ENCODE measurements around the gene DENND5B. TPM values are rescaled to one million over a fixed set of nuclear protein-coding genes. Genes with fewer than 3 reads are reported as not detected.
A peak's percentile ranks its signal among the peaks of the same experiment; 100 is the strongest.

DENND5B gene
- total and polyA plus RNA-seq, 7 donors, result 4.8 to 24.3 (median 13.6) TPM

- no peaks in the 10 kb centered on the region for H3K36me3 ChIP-seq (ENCODE audit: insufficient read depth in 1 of 2, low read depth in 1 of 2)
- H3K9me3 ChIP-seq, result no peaks in the 10 kb centered on the region
- no peak overlapping the region for H3K4me3 ChIP-seq
- 94 to 96% (median 94%) methylated on average over 6 of the region's 6 CpGs for WGBS, 3 donors
- no peaks in the 10 kb centered on the region for H3K27me3 ChIP-seq (ENCODE audit: insufficient read depth in 3 of 3, low read length in 2 of 3)
- ATAC-seq (peak in 1 of 4 donors; percentile 6), DNase-seq (no peak)
- H3K4me1 ChIP-seq, result peaks cover 7% of the 10 kb centered on the region
- peak overlapping the region; percentile 60 for H3K27ac ChIP-seq
- TF ChIP-seq CTCF (IDR thresholded peaks at IDR 0.05), result no peak
- intact Hi-C loops (cut with DNase I), result no loop called here
Measured at GRCh38 chr12:31631023-31631724, 40.2 kb upstream of the DENND5B start.

GRCh38 chr12:31629756-31630732 lies 39.1 kb upstream of the DENND5B start:
- WGBS, 3 donors, result 28 to 31% (median 30%) methylated on average over 16 of the region's 16 CpGs

GRCh38 chr12:31627456-31628054 lies 36.6 kb upstream of the DENND5B start:
- no peak overlapping the region for H3K4me3 ChIP-seq
- intact Hi-C loops (cut with DNase I), result loop anchor here in 1 of 2 donors (2.0 kb wide), 1 partner anchor 37 kb away; the partner anchor contains the start of gene DENND5B
- 59 to 68% (median 62%) methylated on average over 5 of the region's 5 CpGs for WGBS, 3 donors
- peaks cover 7% of the 10 kb centered on the region for H3K4me1 ChIP-seq
- H3K27ac ChIP-seq, result no peak overlapping the region
- H3K27me3 ChIP-seq (ENCODE audit: insufficient read depth in 3 of 3, low read length in 2 of 3), result no peaks in the 10 kb centered on the region
- ATAC-seq (no peak), DNase-seq (no peak)
- no peaks in the 10 kb centered on the region for H3K36me3 ChIP-seq (ENCODE audit: insufficient read depth in 1 of 2, low read depth in 1 of 2)
- H3K9me3 ChIP-seq, result no peaks in the 10 kb centered on the region
- no peak for TF ChIP-seq CTCF (IDR thresholded peaks at IDR 0.05)

More at GRCh38 chr12:31629756-31630732, 39.1 kb upstream of the DENND5B start:
- intact Hi-C loops (cut with DNase I), result loop anchor here in 1 of 2 donors (2.0 kb wide), 1 partner anchor 39 kb away; the partner anchor contains the start of gene DENND5B
- Histone ChIP-seq H3K4me1 (peaks cover 7% of the 10 kb centered on the region), H3K4me3 (peak overlapping the region; percentile 44), H3K36me3 (ENCODE audit: insufficient read depth in 1 of 2, low read depth in 1 of 2) (no peaks in the 10 kb centered on the region), H3K27ac (peak overlapping the region; percentile 60), H3K9me3 (no peaks in the 10 kb centered on the region), H3K27me3 (ENCODE audit: insufficient read depth in 3 of 3, low read length in 2 of 3) (no peaks in the 10 kb centered on the region)
- DNase-seq (peak; percentile 21 to 57), ATAC-seq (peak; percentile 92 to 98 (median 98))
- TF ChIP-seq CTCF (IDR thresholded peaks at IDR 0.05), result no peak

- H3K27me3 ChIP-seq (ENCODE audit: insufficient read depth in 3 of 3, low read length in 2 of 3), result no peaks in the 10 kb centered on the region
- ATAC-seq (no peak), DNase-seq (no peak)
- peaks cover 7% of the 10 kb centered on the region for H3K4me1 ChIP-seq
- TF ChIP-seq CTCF (IDR thresholded peaks at IDR 0.05), result no peak
- 77 to 92% (median 90%) methylated on average over 7 of the region's 7 CpGs for WGBS, 3 donors
- no peaks in the 10 kb centered on the region for H3K36me3 ChIP-seq (ENCODE audit: insufficient read depth in 1 of 2, low read depth in 1 of 2)
- no peaks in the 10 kb centered on the region for H3K9me3 ChIP-seq
- intact Hi-C loops (cut with DNase I), result no loop called here
- H3K4me3 ChIP-seq, result no peak overlapping the region
- no peak overlapping the region for H3K27ac ChIP-seq
Measured at GRCh38 chr12:31626270-31626995, 35.5 kb upstream of the DENND5B start.
